Measurements from ENCODE around the gene KYNU. TPM values are rescaled to one million over a fixed set of nuclear protein-coding genes. Genes with fewer than 3 reads are reported as not detected.

Gene KYNU
- total RNA-seq, 4 donors from 2014 or later = 2.3 to 39.4 (median 19.2) TPM

DNA sequence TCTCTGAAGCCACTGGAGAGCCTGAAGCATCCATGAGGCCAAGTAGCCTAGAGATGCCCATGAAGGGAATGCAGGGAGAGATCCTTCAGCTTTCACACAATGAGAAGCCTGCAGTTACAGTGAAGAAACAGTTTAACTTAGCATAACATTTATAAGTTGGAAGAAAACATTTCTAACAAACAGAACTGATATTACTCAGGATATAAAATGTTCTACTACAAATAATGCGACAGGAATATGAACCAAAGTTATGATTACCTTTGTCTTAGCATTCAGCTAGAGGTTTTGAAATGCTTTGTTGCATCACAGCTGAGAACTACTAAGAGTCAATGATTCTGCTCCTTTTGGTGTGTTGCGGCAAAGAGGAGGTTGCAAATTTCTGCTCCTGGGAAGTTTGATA, 6.9 kb upstream of the KYNU start:
- DNase-seq = no peak
- TF ChIP-seq, protein P1, sequence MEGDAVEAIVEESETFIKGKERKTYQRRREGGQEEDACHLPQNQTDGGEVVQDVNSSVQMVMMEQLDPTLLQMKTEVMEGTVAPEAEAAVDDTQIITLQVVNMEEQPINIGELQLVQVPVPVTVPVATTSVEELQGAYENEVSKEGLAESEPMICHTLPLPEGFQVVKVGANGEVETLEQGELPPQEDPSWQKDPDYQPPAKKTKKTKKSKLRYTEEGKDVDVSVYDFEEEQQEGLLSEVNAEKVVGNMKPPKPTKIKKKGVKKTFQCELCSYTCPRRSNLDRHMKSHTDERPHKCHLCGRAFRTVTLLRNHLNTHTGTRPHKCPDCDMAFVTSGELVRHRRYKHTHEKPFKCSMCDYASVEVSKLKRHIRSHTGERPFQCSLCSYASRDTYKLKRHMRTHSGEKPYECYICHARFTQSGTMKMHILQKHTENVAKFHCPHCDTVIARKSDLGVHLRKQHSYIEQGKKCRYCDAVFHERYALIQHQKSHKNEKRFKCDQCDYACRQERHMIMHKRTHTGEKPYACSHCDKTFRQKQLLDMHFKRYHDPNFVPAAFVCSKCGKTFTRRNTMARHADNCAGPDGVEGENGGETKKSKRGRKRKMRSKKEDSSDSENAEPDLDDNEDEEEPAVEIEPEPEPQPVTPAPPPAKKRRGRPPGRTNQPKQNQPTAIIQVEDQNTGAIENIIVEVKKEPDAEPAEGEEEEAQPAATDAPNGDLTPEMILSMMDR (IDR thresholded peaks at IDR 0.05) = no peak
- TF ChIP-seq POLR2A (IDR thresholded peaks at IDR 0.05) = no peak
- H3K9me3 ChIP-seq = no peaks in the 10 kb centered on the region
- intact Hi-C loops (cut with DNase I) = no loop called here
- no peak overlapping the region for H3K27ac ChIP-seq
- 53 to 83% methylated on average over 2 of the region's 2 CpGs for WGBS, 2 donors
- H3K4me3 ChIP-seq = no peak overlapping the region
- no peaks in the 10 kb centered on the region for H3K36me3 ChIP-seq
- H3K27me3 ChIP-seq = no peaks in the 10 kb centered on the region
- H3K4me1 ChIP-seq = peaks cover 33 to 70% (median 41%) of the 10 kb centered on the region in 3 donors

DNA sequence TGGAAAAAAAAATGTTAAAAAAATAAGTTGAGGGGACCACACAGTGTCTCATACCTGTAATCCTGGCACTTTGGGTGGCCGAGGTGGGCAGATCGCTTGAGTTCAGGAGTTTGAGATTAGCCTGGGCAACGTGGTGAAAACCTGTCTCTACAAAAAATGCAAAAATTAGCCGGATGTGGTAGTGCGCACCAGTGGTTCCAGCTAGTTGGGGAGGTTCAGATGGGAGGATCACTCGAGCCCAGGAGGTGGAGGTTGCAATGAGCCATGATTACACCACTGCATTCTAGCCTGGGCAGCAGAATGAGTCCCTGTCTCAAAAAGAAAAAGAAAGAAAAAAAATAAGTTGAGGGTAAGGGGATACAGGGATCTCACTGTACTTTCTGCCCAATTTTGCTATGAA, 6.1 kb upstream of the KYNU start:
- Histone ChIP-seq H3K27me3 (no peaks in the 10 kb centered on the region), H3K4me1 (peaks cover 38 to 70% (median 40%) of the 10 kb centered on the region in 3 donors), H3K27ac (no peak overlapping the region), H3K9me3 (no peaks in the 10 kb centered on the region), H3K36me3 (no peaks in the 10 kb centered on the region), H3K4me3 (no peak overlapping the region)
- intact Hi-C loops (cut with DNase I) = no loop called here
- DNase-seq = no peak
- no peak for TF ChIP-seq POLR2A (IDR thresholded peaks at IDR 0.05)
- TF ChIP-seq, protein P1 (IDR thresholded peaks at IDR 0.05) = no peak
- 81 to 93% methylated on average over 6 of the region's 6 CpGs for WGBS, 2 donors

DNA sequence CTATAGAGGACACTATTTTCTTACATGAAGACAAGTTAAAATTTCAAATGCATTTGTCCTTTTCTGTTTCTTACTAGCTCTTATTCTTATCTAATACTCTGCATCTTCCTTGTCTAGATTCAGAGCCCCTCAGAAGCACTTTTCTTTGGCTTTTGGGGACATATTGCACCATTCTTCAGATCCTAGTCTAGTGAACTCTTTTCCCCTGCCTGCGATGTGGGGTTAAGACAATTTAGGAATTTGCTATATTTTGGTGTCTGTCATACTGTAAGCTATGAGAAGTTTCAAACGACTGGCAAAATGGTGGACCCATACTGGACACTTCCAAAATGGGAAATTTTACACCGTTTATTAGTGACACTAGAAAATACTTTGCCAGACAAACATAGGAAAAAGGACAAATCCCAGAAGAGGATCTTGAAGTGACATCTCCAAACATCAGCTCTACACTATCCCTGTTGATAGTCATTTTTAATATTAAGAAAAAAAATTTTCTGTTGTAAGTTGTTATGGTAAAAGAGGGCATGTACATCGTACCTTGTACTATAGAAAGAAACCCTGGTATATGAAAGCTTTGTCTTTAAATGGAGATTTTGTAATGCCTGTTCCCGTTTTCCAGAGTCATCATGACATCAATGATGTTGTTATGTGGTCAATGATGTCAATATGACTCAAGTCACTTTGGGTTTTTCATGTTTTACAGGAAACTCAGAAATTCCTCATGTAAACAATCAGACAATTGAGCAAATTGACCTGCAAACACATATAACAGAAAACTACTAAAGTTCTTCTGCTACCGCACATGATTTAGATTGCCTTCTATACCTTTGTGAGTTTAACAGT, 4.4 kb upstream of the KYNU start:
- Histone ChIP-seq H3K4me1 (peaks cover 27 to 67% (median 27%) of the 10 kb centered on the region in 3 donors), H3K4me3 (no peak overlapping the region), H3K27ac (peak overlapping the region; percentile 72 to 85 (median 80)), H3K9me3 (no peaks in the 10 kb centered on the region), H3K36me3 (no peaks in the 10 kb centered on the region), H3K27me3 (no peaks in the 10 kb centered on the region)
- DNase-seq = no peak
- WGBS, 2 donors = 58 to 61% methylated on average over 6 of the region's 6 CpGs
- TF ChIP-seq, protein P1 (IDR thresholded peaks at IDR 0.05) = no peak
- TF ChIP-seq POLR2A (IDR thresholded peaks at IDR 0.05) = no peak
- intact Hi-C loops (cut with DNase I) = no loop called here

DNA sequence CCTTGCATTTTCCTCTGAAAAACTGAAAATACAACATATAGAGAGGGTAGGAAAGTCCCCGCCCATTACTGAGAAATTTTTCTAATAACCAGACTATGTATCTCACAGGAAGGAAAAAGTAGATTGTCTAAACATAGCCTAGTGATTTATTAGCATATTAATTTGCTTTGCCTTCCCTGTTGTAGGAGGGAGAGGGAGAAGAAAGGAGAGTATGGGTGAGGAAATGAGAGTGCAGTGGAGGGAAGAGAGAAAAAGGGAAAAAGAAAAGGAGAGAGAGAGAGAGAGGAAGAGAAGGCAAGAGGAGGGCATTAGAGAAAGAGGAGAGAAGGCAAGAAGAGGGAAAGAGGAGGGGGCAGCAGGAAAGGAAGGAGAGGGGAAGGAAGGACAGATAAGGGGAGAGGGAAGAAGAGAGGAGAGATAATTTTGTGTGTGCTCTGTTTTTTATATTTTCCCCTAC, 3.6 kb upstream of the KYNU start:
- 68 to 74% methylated on average over 1 of the region's 1 CpG for WGBS, 2 donors
- H3K4me1 ChIP-seq = peaks cover 19 to 59% (median 25%) of the 10 kb centered on the region in 3 donors
- no peaks in the 10 kb centered on the region for H3K36me3 ChIP-seq
- H3K4me3 ChIP-seq = no peak overlapping the region
- TF ChIP-seq, protein P1 (IDR thresholded peaks at IDR 0.05) = no peak
- no peak for TF ChIP-seq POLR2A (IDR thresholded peaks at IDR 0.05)
- DNase-seq = no peak
- H3K27ac ChIP-seq = peak overlapping the region; percentile 72 to 85 (median 80)
- H3K27me3 ChIP-seq = no peaks in the 10 kb centered on the region
- no peaks in the 10 kb centered on the region for H3K9me3 ChIP-seq
- intact Hi-C loops (cut with DNase I) = no loop called here

DNA sequence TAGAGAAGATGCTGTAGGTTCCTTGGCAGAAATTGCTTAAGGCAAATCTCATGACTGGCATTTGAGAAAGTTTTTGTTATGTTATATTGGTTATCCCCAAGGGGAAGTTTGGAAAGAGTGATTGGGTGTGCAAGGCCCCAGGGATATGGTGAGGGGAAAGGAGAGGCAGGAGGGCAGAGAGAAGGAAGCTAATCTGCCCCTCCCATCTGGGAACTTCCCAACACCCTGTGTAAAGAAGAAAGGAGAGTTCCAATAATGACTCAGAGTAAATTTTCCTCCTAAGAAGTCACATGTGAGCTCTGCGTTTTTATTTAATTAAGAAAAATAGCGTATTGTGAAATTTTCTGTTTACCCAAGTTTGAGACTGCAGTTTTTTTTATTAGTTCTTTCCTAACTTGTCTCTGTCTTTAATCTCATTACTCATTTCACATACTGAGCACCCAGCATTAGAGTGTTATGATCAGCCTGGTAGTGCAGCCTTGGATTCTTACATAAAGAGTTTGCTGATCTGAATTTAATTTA, 3.1 kb upstream of the KYNU start:
- 14 to 17% methylated on average over 2 of the region's 2 CpGs for WGBS, 2 donors
- intact Hi-C loops (cut with DNase I) = no loop called here
- peaks cover 19 to 57% (median 24%) of the 10 kb centered on the region in 3 donors for H3K4me1 ChIP-seq

More for the DNA sequence above, 3.1 kb upstream of the KYNU start:
- no peaks in the 10 kb centered on the region for H3K9me3 ChIP-seq
- no peak overlapping the region for H3K4me3 ChIP-seq
- peak overlapping the region; percentile 72 to 85 (median 80) for H3K27ac ChIP-seq
- H3K27me3 ChIP-seq = no peaks in the 10 kb centered on the region
- TF ChIP-seq, protein P1 (IDR thresholded peaks at IDR 0.05) = no peak
- no peak for TF ChIP-seq POLR2A (IDR thresholded peaks at IDR 0.05)
- no peaks in the 10 kb centered on the region for H3K36me3 ChIP-seq
- no peak for DNase-seq

All from esophagus squamous epithelium (tissue), 5 donors.